Keratinocyte (primary cell): ENCODE data around the gene CUL3.

Experiments used
- CTCF ChIP-seq, 3 experiments: IDR thresholded peaks in 1 of 3; conservative IDR thresholded peaks in 1 of 3; optimal IDR thresholded peaks in 1 of 3; 2 replicates in 2 of 3; 3 replicates in 1 of 3; pipeline versions ENCODE3 to v1.5.1; 2011; ENCODE audit warnings: low read length in 3 of 3, mild to moderate bottlenecking in 3 of 3, moderate library complexity in 2 of 3, control low read depth in 1 of 3, inconsistent platforms in 1 of 3; ENCODE audit not compliant: insufficient read depth in 2 of 3; ENCODE audit errors: extremely low read depth in 1 of 3
- EZH2 ChIP-seq: IDR thresholded peaks from one replicate; pipeline ENCODE4 v1.6.1; 2012; ENCODE audit warnings: inconsistent platforms, mild to moderate bottlenecking, low read length, moderate library complexity

- no peak for TF ChIP-seq CTCF (optimal IDR thresholded peaks at IDR 0.05 in 1 of 3, IDR thresholded peaks at IDR 0.05 in 1 of 3, conservative IDR thresholded peaks at IDR 0.05 in 1 of 3; ENCODE audit: extremely low read depth in 1 of 3, insufficient read depth in 2 of 3, low read length in 3 of 3)
- TF ChIP-seq EZH2 = no peak
Observed at GRCh38 chr2:224560549-224560948, 24.6 kb downstream of the CUL3 start.
